ENCODE results near the gene TBC1D23.

DNA sequence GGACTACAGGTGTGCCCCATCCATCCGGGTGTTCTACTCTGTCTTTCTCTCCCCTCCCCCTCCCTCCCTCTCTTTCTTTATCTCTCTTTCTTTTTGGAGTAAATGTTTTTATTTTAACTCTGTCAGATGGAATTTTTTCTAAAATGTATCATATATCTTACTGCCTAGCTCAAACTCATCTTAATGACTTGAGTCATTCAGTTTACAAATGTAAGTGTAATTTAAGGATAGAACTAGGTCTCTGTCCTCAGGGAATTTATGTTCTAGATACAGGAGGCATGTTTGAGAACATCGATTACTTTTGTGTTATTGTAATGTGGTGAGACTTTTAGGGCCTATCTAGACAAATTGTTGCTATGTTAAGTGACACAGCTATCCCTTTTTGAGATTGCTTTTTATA is 3.5 kb downstream of the TBC1D23 start:
- TF ChIP-seq, protein P1, sequence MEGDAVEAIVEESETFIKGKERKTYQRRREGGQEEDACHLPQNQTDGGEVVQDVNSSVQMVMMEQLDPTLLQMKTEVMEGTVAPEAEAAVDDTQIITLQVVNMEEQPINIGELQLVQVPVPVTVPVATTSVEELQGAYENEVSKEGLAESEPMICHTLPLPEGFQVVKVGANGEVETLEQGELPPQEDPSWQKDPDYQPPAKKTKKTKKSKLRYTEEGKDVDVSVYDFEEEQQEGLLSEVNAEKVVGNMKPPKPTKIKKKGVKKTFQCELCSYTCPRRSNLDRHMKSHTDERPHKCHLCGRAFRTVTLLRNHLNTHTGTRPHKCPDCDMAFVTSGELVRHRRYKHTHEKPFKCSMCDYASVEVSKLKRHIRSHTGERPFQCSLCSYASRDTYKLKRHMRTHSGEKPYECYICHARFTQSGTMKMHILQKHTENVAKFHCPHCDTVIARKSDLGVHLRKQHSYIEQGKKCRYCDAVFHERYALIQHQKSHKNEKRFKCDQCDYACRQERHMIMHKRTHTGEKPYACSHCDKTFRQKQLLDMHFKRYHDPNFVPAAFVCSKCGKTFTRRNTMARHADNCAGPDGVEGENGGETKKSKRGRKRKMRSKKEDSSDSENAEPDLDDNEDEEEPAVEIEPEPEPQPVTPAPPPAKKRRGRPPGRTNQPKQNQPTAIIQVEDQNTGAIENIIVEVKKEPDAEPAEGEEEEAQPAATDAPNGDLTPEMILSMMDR (conservative IDR thresholded peaks at IDR 0.05; ENCODE audit: low read depth, low read length) = no peak
- TF ChIP-seq EZH2 (IDR thresholded peaks at IDR 0.05; ENCODE audit: low read length, unreplicated experiment) (no peak), EZH2phosphoT487 (IDR thresholded peaks at IDR 0.05; ENCODE audit: borderline replicate concordance, low read length) (no peak)
